Thyroid gland (tissue), 4 donors: ENCODE measurements around the gene DYRK1A.

Experiments
- CTCF ChIP-seq, 6 experiments: fragments of 200-600 bp in 3 of 6; fragments of 450-650 bp in 3 of 6; sonication (generic) in 3 of 6; IDR thresholded peaks; one replicate each; pipeline ENCODE4 v1.5.1; 2016 to 2019; ENCODE audit warnings: antibody characterized with exemption in 6 of 6, mild to moderate bottlenecking in 2 of 6, inconsistent platforms in 1 of 6, moderate library complexity in 1 of 6
- POLR2A ChIP-seq, 2 donors: fragments of 450-650 bp; IDR thresholded peaks; one replicate each; pipeline ENCODE4 v1.6.1; 2017; ENCODE audit warnings: antibody characterized with exemption in 2 of 2, mild to moderate bottlenecking in 2 of 2, moderate library complexity in 1 of 2

GRCh38 chr21:37555672-37556261 is 189.2 kb downstream of the DYRK1A start:
- TF ChIP-seq CTCF (IDR thresholded peaks at IDR 0.05), result no peak
- TF ChIP-seq POLR2A (IDR thresholded peaks at IDR 0.05), result no peak
